ENCODE measurements around the gene TDRD15.

- TF ChIP-seq ZNF354C (tag by site-specific recombination; IDR thresholded peaks at IDR 0.05; ENCODE audit: borderline replicate concordance, low read depth) (no peak), CTCF (tag by site-specific recombination; IDR thresholded peaks at IDR 0.05) (no peak), ZNF157 (tag by site-specific recombination; IDR thresholded peaks at IDR 0.05) (no peak), TCF7L2 (IDR thresholded peaks at IDR 0.05; ENCODE audit: borderline replicate concordance, low read depth, low read length) (no peak), REST (tag by site-specific recombination; IDR thresholded peaks at IDR 0.05) (no peak), ZNF362 (tag by site-specific recombination; IDR thresholded peaks at IDR 0.05) (no peak), ZNF292 (tag by site-specific recombination; IDR thresholded peaks at IDR 0.05; ENCODE audit: borderline replicate concordance, low read depth) (no peak), ZNF221 (tag by site-specific recombination; IDR thresholded peaks at IDR 0.05; ENCODE audit: borderline replicate concordance) (no peak), ZNF639 (tag by site-specific recombination; IDR thresholded peaks at IDR 0.05) (no peak), ZNF747 (tag by site-specific recombination; IDR thresholded peaks at IDR 0.05) (no peak)
Measured at GRCh38 chr2:21102356-21102755, 21.4 kb upstream of the TDRD15 start.
